Chondrocyte (in vitro differentiated cells): ENCODE data around the gene GNB1. TPM values are rescaled to one million over a fixed set of nuclear protein-coding genes. Genes with fewer than 3 reads are reported as not detected.

Experiments used
- DNase-seq: peaks from one replicate; pipeline ENCODE4 v3.0.0; 2021; ENCODE audit warnings: mixed read lengths, low spot score
- H3K27ac Mint-ChIP-seq: one replicate; pipeline ENCODE4 v1.8.0; 2021; ENCODE audit warnings: mild to moderate bottlenecking, moderate library complexity, mixed read lengths; ENCODE audit not compliant: unreplicated experiment
- H3K27me3 Mint-ChIP-seq: 2 replicates; pipeline ENCODE4 v1.8.0; 2021; ENCODE audit warnings: low read depth, mixed read lengths
- H3K36me3 Mint-ChIP-seq: 2 replicates; pipeline ENCODE4 v1.8.0; 2021; ENCODE audit warnings: low read depth, mixed read lengths
- H3K4me1 Mint-ChIP-seq: 2 replicates; pipeline ENCODE4 v1.8.0; 2021; ENCODE audit warnings: low read depth, mild to moderate bottlenecking, mixed read lengths
- H3K4me3 Mint-ChIP-seq: one replicate; pipeline ENCODE4 v1.8.0; 2021; ENCODE audit warnings: mild to moderate bottlenecking, moderate library complexity, mixed read lengths; ENCODE audit not compliant: unreplicated experiment
- H3K9me3 Mint-ChIP-seq: 2 replicates; pipeline ENCODE4 v1.8.0; 2021; ENCODE audit warnings: low read depth, mixed read lengths
- total RNA-seq: library from RNA; stranded (reverse); gene quantifications from 3 replicates; pipeline ENCODE4 v1.2.1, GENCODE V29; 2021
- TF ChIP-seq, protein P1 (sequence below): fragments of 200-600 bp; sonication (generic); IDR thresholded peaks from 2 replicates; pipeline ENCODE4 v1.5.0; 2021; ENCODE audit warnings: antibody characterized with exemption, mild to moderate bottlenecking, moderate library complexity

Gene GNB1
- total RNA-seq, 1 donor from 2014 or later = 538 TPM

GRCh38 chr1:1776672-1777582 is 114.0 kb downstream of the GNB1 start:
- H3K27ac Mint-ChIP-seq = peak overlapping the region; percentile 67
- H3K4me1 Mint-ChIP-seq = peaks cover 49% of the 10 kb centered on the region
- DNase-seq = no peak
- no peaks in the 10 kb centered on the region for H3K27me3 Mint-ChIP-seq
- H3K4me3 Mint-ChIP-seq = peak overlapping the region; percentile 82
- TF ChIP-seq, protein P1, sequence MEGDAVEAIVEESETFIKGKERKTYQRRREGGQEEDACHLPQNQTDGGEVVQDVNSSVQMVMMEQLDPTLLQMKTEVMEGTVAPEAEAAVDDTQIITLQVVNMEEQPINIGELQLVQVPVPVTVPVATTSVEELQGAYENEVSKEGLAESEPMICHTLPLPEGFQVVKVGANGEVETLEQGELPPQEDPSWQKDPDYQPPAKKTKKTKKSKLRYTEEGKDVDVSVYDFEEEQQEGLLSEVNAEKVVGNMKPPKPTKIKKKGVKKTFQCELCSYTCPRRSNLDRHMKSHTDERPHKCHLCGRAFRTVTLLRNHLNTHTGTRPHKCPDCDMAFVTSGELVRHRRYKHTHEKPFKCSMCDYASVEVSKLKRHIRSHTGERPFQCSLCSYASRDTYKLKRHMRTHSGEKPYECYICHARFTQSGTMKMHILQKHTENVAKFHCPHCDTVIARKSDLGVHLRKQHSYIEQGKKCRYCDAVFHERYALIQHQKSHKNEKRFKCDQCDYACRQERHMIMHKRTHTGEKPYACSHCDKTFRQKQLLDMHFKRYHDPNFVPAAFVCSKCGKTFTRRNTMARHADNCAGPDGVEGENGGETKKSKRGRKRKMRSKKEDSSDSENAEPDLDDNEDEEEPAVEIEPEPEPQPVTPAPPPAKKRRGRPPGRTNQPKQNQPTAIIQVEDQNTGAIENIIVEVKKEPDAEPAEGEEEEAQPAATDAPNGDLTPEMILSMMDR = no peak
- H3K9me3 Mint-ChIP-seq = no peaks in the 10 kb centered on the region
- H3K36me3 Mint-ChIP-seq = peaks cover 4% of the 10 kb centered on the region

DNA sequence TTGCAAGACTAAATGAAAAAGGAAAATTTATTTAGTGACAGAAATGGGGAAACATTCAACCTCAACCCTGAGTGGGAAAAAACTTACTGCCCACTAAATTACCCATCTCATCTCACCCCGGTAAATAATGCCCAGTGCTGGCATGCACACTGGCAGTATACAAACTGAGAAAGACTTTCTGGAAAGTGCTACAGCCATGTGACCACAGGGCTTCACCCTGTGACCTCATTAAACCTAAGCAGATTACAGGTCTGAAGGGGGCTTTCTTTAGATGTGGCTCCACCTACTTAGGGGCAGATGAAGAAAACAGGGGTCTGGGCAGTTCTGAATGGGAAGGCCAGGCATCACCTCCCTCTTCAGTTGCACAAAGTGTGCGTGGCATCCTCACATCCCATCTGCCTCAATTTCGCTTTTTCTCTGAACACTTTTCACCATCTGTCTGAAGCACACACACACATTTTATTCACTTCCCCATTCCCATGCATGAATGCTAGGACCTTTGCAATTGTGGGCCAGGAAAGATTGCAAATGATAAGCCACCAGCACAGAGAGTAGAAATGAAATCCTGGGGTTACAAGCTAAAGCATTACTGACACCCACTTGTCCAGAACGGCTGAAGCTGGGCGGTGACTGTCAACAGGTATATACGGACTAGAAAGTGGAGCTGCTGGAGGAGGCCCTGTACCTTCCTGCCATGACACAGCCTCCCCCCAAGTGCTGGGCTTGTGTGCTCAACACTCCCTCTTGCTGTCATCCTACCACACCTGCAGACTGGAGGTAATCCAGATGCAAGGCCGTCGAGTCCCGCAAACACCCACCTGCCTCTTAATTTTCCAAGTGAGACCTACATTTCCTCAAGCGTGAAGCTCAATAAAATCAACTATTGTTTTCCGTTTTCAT is 115.3 kb downstream of the GNB1 start:
- Mint-ChIP-seq H3K27me3 (no peaks in the 10 kb centered on the region), H3K27ac (peak overlapping the region; percentile 83), H3K36me3 (peaks cover 10% of the 10 kb centered on the region), H3K4me1 (peaks cover 40% of the 10 kb centered on the region), H3K9me3 (peaks cover 4% of the 10 kb centered on the region), H3K4me3 (peak overlapping the region; percentile 25)
- TF ChIP-seq, protein P1 = no peak
- DNase-seq = no peak

- Mint-ChIP-seq H3K27ac (no peak overlapping the region), H3K4me1 (peaks cover 29% of the 10 kb centered on the region), H3K36me3 (peaks cover 12% of the 10 kb centered on the region), H3K27me3 (no peaks in the 10 kb centered on the region), H3K4me3 (no peak overlapping the region), H3K9me3 (peaks cover 7% of the 10 kb centered on the region)
- no peak for DNase-seq
- TF ChIP-seq, protein P1 = no peak
Observed at GRCh38 chr1:1773874-1774273, 117.0 kb downstream of the GNB1 start.

DNA sequence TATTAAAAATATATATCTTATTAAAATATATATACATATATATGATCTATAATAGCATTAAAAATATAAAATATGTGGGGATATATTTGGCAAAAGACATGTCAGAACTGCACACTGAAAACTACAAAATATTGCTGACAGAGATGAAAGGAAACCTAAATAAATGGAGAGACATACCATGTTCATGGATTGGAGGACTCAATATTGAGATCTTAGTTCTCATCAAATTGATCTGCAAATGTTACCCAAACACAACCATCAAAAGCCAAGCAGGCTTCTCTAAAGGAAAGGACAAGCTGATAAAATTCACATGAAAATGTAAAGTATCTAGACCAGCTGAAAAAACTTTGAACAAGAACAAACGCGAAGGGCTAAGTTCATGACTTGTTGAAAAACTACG is 119.8 kb downstream of the GNB1 start:
- no peak overlapping the region for H3K4me3 Mint-ChIP-seq
- H3K27me3 Mint-ChIP-seq = no peaks in the 10 kb centered on the region
- peaks cover 7% of the 10 kb centered on the region for H3K9me3 Mint-ChIP-seq
- peaks cover 12% of the 10 kb centered on the region for H3K36me3 Mint-ChIP-seq
- no peak for DNase-seq
- TF ChIP-seq, protein P1 = no peak
- no peak overlapping the region for H3K27ac Mint-ChIP-seq
- peaks cover 16% of the 10 kb centered on the region for H3K4me1 Mint-ChIP-seq

DNA sequence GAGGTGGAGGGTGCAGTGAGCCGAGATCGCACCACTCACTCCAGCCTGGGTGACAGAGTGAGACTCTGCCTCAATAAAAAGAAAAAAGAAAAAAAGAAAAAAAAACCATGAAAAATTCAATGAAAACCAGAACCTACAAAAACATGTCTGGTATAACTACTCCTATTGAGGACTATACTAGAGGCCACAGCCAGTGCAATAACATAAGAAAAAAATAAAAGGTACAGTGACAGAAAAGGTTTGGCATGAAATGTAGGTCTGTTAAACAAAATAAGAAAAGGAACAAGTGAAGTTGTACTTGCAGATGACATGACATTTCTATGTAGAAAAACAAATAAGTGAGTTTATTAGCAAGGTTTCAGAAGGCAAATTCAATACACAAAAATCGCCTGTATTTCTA is 120.8 kb downstream of the GNB1 start:
- TF ChIP-seq, protein P1 = no peak
- no peak for DNase-seq
- Mint-ChIP-seq H3K4me1 (peaks cover 6% of the 10 kb centered on the region), H3K36me3 (peaks cover 12% of the 10 kb centered on the region), H3K27me3 (no peaks in the 10 kb centered on the region), H3K9me3 (peaks cover 7% of the 10 kb centered on the region), H3K4me3 (no peak overlapping the region), H3K27ac (no peak overlapping the region)
